Upper lobe of right lung (tissue), 1 donor: ENCODE data around the gene RCCD1. TPM values are rescaled to one million over a fixed set of nuclear protein-coding genes. Genes with fewer than 3 reads are reported as not detected.

Experiments used
- ATAC-seq: fragments of 200-7000 bp; cut with Tn5 transposase; one replicate; pipeline ENCODE4 v1.9.1; 2020; ENCODE audit warnings: mild to moderate bottlenecking, moderate library complexity
- DNase-seq: peaks from one replicate; pipeline ENCODE4 v3.0.0-alpha.2; 2020
- H3K27ac ChIP-seq: fragments of 200-600 bp; one replicate; pipeline ENCODE4 v1.8.0; 2022
- H3K27me3 ChIP-seq: fragments of 200-600 bp; one replicate; pipeline ENCODE4 v1.8.0; 2022; ENCODE audit warnings: mild to moderate bottlenecking
- H3K36me3 ChIP-seq: fragments of 200-600 bp; one replicate; pipeline ENCODE4 v1.8.0; 2022
- H3K4me1 ChIP-seq: fragments of 200-600 bp; one replicate; pipeline ENCODE4 v1.8.0; 2022
- H3K4me3 ChIP-seq: fragments of 200-600 bp; one replicate; pipeline ENCODE4 v1.8.0; 2022; ENCODE audit warnings: mild to moderate bottlenecking
- H3K9me3 ChIP-seq: fragments of 200-600 bp; one replicate; pipeline ENCODE4 v1.8.0; 2022
- CTCF ChIP-seq: fragments of 200-600 bp; IDR thresholded peaks from one replicate; pipeline ENCODE4 v1.8.0; 2022; ENCODE audit warnings: antibody characterized with exemption
- intact Hi-C: fragments of 100-400 bp; cut with DNase I; formaldehyde crosslinking; loops from one replicate; pipeline ENCODE4 v1.11.0; 2022
- total RNA-seq: library from RNA; stranded (reverse); fragmentation: NEBNext Ultra II Directional; extraction: Animal tissue kit (Norgen Biotek cat#: 25700); gene quantifications from one replicate; pipeline ENCODE4 v1.2.1, GENCODE V29; 2021
- donor health status: DM: no; HTN: yes; CAD: no; lungs with severe emphysema.

The RCCD1 gene
- total RNA-seq, 1 donor from 2014 or later, result 8.6 TPM

- peak; percentile 66 for ATAC-seq
- H3K9me3 ChIP-seq, result no peaks in the 10 kb centered on the region
- DNase-seq, result peak; percentile 89
- no peak overlapping the region for H3K27ac ChIP-seq
- peaks cover 29% of the 10 kb centered on the region for H3K36me3 ChIP-seq
- H3K4me3 ChIP-seq, result peak overlapping the region; percentile 66
- peaks cover 21% of the 10 kb centered on the region for H3K4me1 ChIP-seq
- peak; percentile 95 for TF ChIP-seq CTCF
- intact Hi-C loops, result no loop called here
- no peaks in the 10 kb centered on the region for H3K27me3 ChIP-seq
Observed at GRCh38 chr15:90956274-90957030, 1.8 kb downstream of the RCCD1 start.

- no peak for TF ChIP-seq CTCF
- intact Hi-C loops, result no loop called here
- H3K36me3 ChIP-seq, result peaks cover 28% of the 10 kb centered on the region
- DNase-seq, result no peak
- peak; percentile 5 for ATAC-seq
- peak overlapping the region; percentile 66 for H3K4me3 ChIP-seq
- no peaks in the 10 kb centered on the region for H3K27me3 ChIP-seq
- H3K4me1 ChIP-seq, result peaks cover 21% of the 10 kb centered on the region
- H3K9me3 ChIP-seq, result no peaks in the 10 kb centered on the region
- H3K27ac ChIP-seq, result no peak overlapping the region
Observed at GRCh38 chr15:90957031-90957790, 2.5 kb downstream of the RCCD1 start.

- Histone ChIP-seq H3K9me3 (no peaks in the 10 kb centered on the region), H3K4me3 (no peak overlapping the region), H3K4me1 (peaks cover 21% of the 10 kb centered on the region), H3K36me3 (peaks cover 22% of the 10 kb centered on the region), H3K27ac (no peak overlapping the region), H3K27me3 (no peaks in the 10 kb centered on the region)
- intact Hi-C loops, result no loop called here
- ATAC-seq, result no peak
- TF ChIP-seq CTCF, result no peak
- DNase-seq, result no peak
Observed at GRCh38 chr15:90957791-90958190, 3.1 kb downstream of the RCCD1 start.

- no peak for TF ChIP-seq CTCF
- ATAC-seq, result no peak
- peaks cover 22% of the 10 kb centered on the region for H3K36me3 ChIP-seq
- no peaks in the 10 kb centered on the region for H3K27me3 ChIP-seq
- intact Hi-C loops, result no loop called here
- DNase-seq, result no peak
- H3K27ac ChIP-seq, result no peak overlapping the region
- no peaks in the 10 kb centered on the region for H3K9me3 ChIP-seq
- peaks cover 21% of the 10 kb centered on the region for H3K4me1 ChIP-seq
- no peak overlapping the region for H3K4me3 ChIP-seq
Observed at GRCh38 chr15:90959028-90959595, 4.4 kb downstream of the RCCD1 start.

- peaks cover 22% of the 10 kb centered on the region for H3K36me3 ChIP-seq
- no peaks in the 10 kb centered on the region for H3K27me3 ChIP-seq
- H3K9me3 ChIP-seq, result no peaks in the 10 kb centered on the region
- H3K4me1 ChIP-seq, result peaks cover 17% of the 10 kb centered on the region
- DNase-seq (no peak), ATAC-seq (no peak)
- no peak overlapping the region for H3K27ac ChIP-seq
- intact Hi-C loops, result no loop called here
- no peak overlapping the region for H3K4me3 ChIP-seq
- TF ChIP-seq CTCF, result no peak
Observed at GRCh38 chr15:90959894-90960293, 5.2 kb downstream of the RCCD1 start.
